Esophagus muscularis mucosa (tissue), 4 donors: ENCODE results near the gene BBOX1. TPM values are rescaled to one million over a fixed set of nuclear protein-coding genes. Genes with fewer than 3 reads are reported as not detected.
A peak's percentile ranks its signal among the peaks of the same experiment; 100 is the strongest.

Experiments used
- DNase-seq: peaks from one replicate; pipeline ENCODE4 v3.0.0-alpha.2; 2017; ENCODE audit errors: extremely low spot score
- H3K27ac ChIP-seq, 4 donors: fragments of 200-600 bp; sonication (generic); replicated peaks in 1 of 4; 1 replicate in 3 of 4; 2 replicates in 1 of 4; pipeline ENCODE4 v1.5.1; 2016 to 2019; ENCODE audit warnings: mild to moderate bottlenecking in 1 of 4
- H3K27me3 ChIP-seq, 4 donors: fragments of 200-600 bp; sonication (generic); one replicate each; pipeline versions ENCODE4 v1.5.1 to v1.6.0; 2016 to 2019
- H3K36me3 ChIP-seq, 4 donors: fragments of 200-600 bp; sonication (generic); one replicate each; pipeline ENCODE4 v1.5.1; 2016 to 2019
- H3K4me1 ChIP-seq, 4 donors: fragments of 200-600 bp; sonication (generic); one replicate each; pipeline ENCODE4 v1.5.1; 2016 to 2019
- H3K4me3 ChIP-seq, 4 donors: fragments of 200-600 bp; sonication (generic); 1 replicate in 2 of 4; 2 replicates in 2 of 4; pipeline ENCODE4 v1.5.1; 2016 to 2019; ENCODE audit warnings: mild to moderate bottlenecking in 4 of 4, moderate library complexity in 1 of 4
- H3K9me3 ChIP-seq, 4 donors: fragments of 200-600 bp; sonication (generic); 1 replicate in 3 of 4; 2 replicates in 1 of 4; pipeline ENCODE4 v1.5.1; 2016 to 2019
- EP300 ChIP-seq: sonication (generic); formaldehyde crosslinking; IDR thresholded peaks from one replicate; pipeline ENCODE4 v1.6.1; 2017; ENCODE audit warnings: antibody characterized with exemption
- POLR2A ChIP-seq: fragments of 450-650 bp; IDR thresholded peaks from one replicate; pipeline ENCODE4 v1.6.1; 2017; ENCODE audit warnings: antibody characterized with exemption, moderate library complexity, mild to moderate bottlenecking, low read depth
- POLR2AphosphoS5 ChIP-seq, 2 donors: sonication (generic); formaldehyde crosslinking; IDR thresholded peaks; one replicate each; pipeline ENCODE4 v1.6.1; 2017; ENCODE audit warnings: antibody characterized with exemption in 2 of 2
- WGBS: methylation state at CpG from one replicate; pipeline ENCODE4 v1.1.5; 2018; 5-methylcytosine and 5-hydroxymethylcytosine counted together
- intact Hi-C: fragments of 100-400 bp; cut with DNase I; formaldehyde crosslinking; loops from one replicate; pipeline ENCODE4 v1.15.1; 2023
- total RNA-seq, 4 donors: library from RNA; depleted of rRNA; stranded (reverse); fragments of >200 nt; gene quantifications; one replicate each; pipeline versions ENCODE4 v1.1.0 to v1.2.1, GENCODE V29; 2016
- TF ChIP-seq, protein P1 (sequence below), 3 experiments: fragments of 200-600 bp in 2 of 3; fragments of 450-650 bp in 1 of 3; sonication (generic) in 2 of 3; IDR thresholded peaks; one replicate each; pipeline ENCODE4 v1.5.1; 2017 to 2019; ENCODE audit warnings: antibody characterized with exemption in 3 of 3, mild to moderate bottlenecking in 2 of 3, moderate library complexity in 1 of 3

Gene BBOX1
- total RNA-seq, 4 donors from 2014 or later, result 0.50 TPM; not detected in 3

DNA sequence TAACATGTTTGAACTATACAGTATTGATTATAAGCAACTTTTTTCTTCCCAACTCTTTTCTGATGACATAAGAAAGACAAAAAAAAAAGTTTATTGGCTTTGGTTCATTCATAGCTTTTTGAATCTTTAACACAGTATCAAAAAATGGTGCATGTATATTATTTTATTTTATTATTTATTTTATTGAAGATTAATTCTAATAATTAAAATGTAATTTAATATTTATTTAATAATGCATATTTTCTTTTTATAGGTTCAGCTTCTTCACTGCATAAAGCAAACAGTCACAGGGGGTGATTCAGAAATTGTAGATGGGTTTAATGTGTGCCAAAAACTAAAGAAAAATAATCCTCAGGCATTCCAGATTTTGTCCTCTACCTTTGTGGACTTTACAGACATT is 78.8 kb downstream of the BBOX1 start:
- intact Hi-C loops, result no loop called here
- H3K27me3 ChIP-seq, result no peaks in the 10 kb centered on the region
- peaks cover 0 to 9% (median 3%) of the 10 kb centered on the region in 4 donors for H3K4me1 ChIP-seq
- H3K9me3 ChIP-seq, result no peaks in the 10 kb centered on the region
- TF ChIP-seq EP300, result no peak
- TF ChIP-seq POLR2AphosphoS5 (IDR thresholded peaks at IDR 0.05), result no peak
- TF ChIP-seq, protein P1, sequence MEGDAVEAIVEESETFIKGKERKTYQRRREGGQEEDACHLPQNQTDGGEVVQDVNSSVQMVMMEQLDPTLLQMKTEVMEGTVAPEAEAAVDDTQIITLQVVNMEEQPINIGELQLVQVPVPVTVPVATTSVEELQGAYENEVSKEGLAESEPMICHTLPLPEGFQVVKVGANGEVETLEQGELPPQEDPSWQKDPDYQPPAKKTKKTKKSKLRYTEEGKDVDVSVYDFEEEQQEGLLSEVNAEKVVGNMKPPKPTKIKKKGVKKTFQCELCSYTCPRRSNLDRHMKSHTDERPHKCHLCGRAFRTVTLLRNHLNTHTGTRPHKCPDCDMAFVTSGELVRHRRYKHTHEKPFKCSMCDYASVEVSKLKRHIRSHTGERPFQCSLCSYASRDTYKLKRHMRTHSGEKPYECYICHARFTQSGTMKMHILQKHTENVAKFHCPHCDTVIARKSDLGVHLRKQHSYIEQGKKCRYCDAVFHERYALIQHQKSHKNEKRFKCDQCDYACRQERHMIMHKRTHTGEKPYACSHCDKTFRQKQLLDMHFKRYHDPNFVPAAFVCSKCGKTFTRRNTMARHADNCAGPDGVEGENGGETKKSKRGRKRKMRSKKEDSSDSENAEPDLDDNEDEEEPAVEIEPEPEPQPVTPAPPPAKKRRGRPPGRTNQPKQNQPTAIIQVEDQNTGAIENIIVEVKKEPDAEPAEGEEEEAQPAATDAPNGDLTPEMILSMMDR (IDR thresholded peaks at IDR 0.05), result no peak
- TF ChIP-seq POLR2A, result no peak
- no peak overlapping the region for H3K4me3 ChIP-seq
- no peak for DNase-seq
- no peaks in the 10 kb centered on the region for H3K36me3 ChIP-seq
- H3K27ac ChIP-seq, result no peak overlapping the region

DNA sequence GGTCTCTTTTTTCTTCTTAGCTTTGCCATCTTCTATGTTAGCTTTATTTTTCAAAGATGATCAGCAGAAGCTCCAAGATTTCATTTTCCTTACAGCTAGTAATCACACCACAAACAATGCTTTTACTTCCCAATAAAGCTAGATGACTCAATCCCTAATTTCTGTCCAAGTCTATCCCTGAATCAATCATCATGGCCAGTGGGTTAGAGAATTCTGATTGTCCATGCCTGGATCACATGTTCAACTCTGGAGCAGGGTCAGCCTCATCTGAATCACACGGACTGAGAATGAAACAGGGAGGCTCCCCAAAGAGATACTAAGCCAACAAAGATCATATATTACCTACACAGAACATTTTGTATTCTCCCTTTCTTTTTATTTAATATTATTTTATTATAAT is 79.6 kb downstream of the BBOX1 start:
- peaks cover 0 to 3% (median 0%) of the 10 kb centered on the region in 4 donors for H3K4me1 ChIP-seq
- no peak overlapping the region for H3K4me3 ChIP-seq
- TF ChIP-seq, protein P1 (IDR thresholded peaks at IDR 0.05), result no peak
- TF ChIP-seq POLR2A (no peak), POLR2AphosphoS5 (IDR thresholded peaks at IDR 0.05) (no peak), EP300 (no peak)
- no peak overlapping the region for H3K27ac ChIP-seq
- no peaks in the 10 kb centered on the region for H3K36me3 ChIP-seq
- 67% methylated on average over 1 of the region's 1 CpG for WGBS
- no peak for DNase-seq
- intact Hi-C loops, result loop anchor here (10.0 kb wide), 1 partner anchor 365 kb away; no protein-coding TSS in a partner anchor
- no peaks in the 10 kb centered on the region for H3K9me3 ChIP-seq
- no peaks in the 10 kb centered on the region for H3K27me3 ChIP-seq

DNA sequence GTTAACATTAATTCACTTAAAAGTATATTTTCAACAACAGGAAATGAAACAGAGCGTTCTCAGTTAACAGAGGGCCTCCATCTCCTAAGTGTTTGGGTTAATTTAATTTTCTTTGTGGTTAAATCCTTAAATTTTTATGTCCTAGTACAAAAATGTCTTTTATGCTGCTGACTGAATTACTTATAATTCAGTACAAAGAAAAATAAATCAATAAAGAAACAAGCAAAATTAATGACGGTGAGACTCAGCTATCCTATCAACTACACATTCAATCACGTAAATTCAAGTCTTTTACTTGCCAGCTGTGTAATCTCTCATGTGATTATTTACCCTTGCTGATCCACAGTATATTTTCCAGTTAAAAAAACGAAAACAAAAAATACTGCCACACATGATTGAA is 81.4 kb downstream of the BBOX1 start:
- H3K4me1 ChIP-seq, result no peaks in the 10 kb centered on the region
- intact Hi-C loops, result loop anchor here (10.0 kb wide), 1 partner anchor 367 kb away; no protein-coding TSS in a partner anchor
- DNase-seq, result no peak

DNA sequence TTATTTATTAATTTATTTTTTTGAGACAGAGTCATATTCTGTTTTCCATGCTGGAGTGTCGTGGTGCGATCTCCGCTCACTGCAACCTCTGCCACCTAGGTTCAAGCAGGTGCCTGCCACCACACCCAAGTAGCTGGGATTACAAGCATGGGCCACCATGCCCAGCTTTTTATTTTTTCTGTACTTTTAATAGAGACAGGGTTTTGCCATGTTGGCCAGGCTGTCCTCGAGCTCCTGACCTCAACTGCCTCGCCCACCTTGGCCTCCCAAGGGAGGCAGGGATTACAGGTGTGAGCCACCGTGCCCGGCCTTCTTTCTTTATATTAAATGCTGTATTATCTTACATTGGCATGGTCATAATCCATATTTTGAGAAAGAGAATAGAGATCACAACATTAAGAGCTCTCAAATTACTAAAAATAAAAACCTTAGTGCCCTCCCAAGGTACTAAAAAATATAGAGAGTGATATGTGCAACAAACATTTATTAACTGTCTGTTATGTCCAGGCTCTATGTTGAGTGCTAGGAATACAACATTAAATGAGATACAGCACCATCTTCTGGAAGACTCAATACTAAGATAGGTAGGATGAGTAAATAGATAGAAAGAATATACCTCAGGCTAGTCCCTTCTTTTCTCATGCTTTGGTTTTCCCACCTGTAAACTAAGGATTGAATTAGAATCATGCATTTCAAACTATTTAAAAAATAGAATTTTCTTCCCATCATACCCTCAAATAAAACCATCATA is 84.1 kb downstream of the BBOX1 start:
- intact Hi-C loops, result loop anchor here (10.0 kb wide), 1 partner anchor 370 kb away; no protein-coding TSS in a partner anchor
- no peaks in the 10 kb centered on the region for H3K27me3 ChIP-seq
- H3K9me3 ChIP-seq, result no peaks in the 10 kb centered on the region
- no peaks in the 10 kb centered on the region for H3K36me3 ChIP-seq
- no peak for DNase-seq
- TF ChIP-seq POLR2A (no peak), EP300 (no peak), POLR2AphosphoS5 (IDR thresholded peaks at IDR 0.05) (no peak)
- TF ChIP-seq, protein P1 (IDR thresholded peaks at IDR 0.05), result peak; percentile 22 to 33 (median 25)
- no peak overlapping the region for H3K27ac ChIP-seq
- no peaks in the 10 kb centered on the region for H3K4me1 ChIP-seq
- H3K4me3 ChIP-seq, result no peak overlapping the region
- 93% methylated on average over 7 of the region's 7 CpGs for WGBS

More for the DNA sequence above, 81.4 kb downstream of the BBOX1 start:
- TF ChIP-seq EP300 (no peak), POLR2AphosphoS5 (IDR thresholded peaks at IDR 0.05) (no peak), POLR2A (no peak)
- TF ChIP-seq, protein P1 (IDR thresholded peaks at IDR 0.05), result no peak
- Histone ChIP-seq H3K27me3 (no peaks in the 10 kb centered on the region), H3K27ac (no peak overlapping the region), H3K36me3 (no peaks in the 10 kb centered on the region), H3K9me3 (no peaks in the 10 kb centered on the region), H3K4me3 (no peak overlapping the region)
- WGBS, result 86% methylated on average over 4 of the region's 4 CpGs
